Neural crest cell (in vitro differentiated cells): ENCODE measurements around the gene KIF24. TPM values are rescaled to one million over a fixed set of nuclear protein-coding genes. Genes with fewer than 3 reads are reported as not detected.

Experiments used
- DNase-seq: peaks from one replicate; pipeline ENCODE4 v3.0.0; 2021; ENCODE audit warnings: low read depth, mixed read lengths, low spot score
- H3K27ac Mint-ChIP-seq: one replicate; pipeline ENCODE4 v1.8.0; 2021; ENCODE audit warnings: mild to moderate bottlenecking, mixed read lengths; ENCODE audit not compliant: unreplicated experiment
- H3K27me3 Mint-ChIP-seq: 2 replicates; pipeline ENCODE4 v1.8.0; 2021; ENCODE audit warnings: low read depth, mild to moderate bottlenecking, mixed read lengths
- H3K36me3 Mint-ChIP-seq: 2 replicates; pipeline ENCODE4 v1.8.0; 2021; ENCODE audit warnings: low read depth, mild to moderate bottlenecking, mixed read lengths
- H3K4me1 Mint-ChIP-seq: 2 replicates; pipeline ENCODE4 v1.8.0; 2021; ENCODE audit warnings: mixed read lengths
- H3K4me3 Mint-ChIP-seq: one replicate; pipeline ENCODE4 v1.8.0; 2021; ENCODE audit warnings: mild to moderate bottlenecking, mixed read lengths
- H3K9me3 Mint-ChIP-seq: 2 replicates; pipeline ENCODE4 v1.8.0; 2021; ENCODE audit warnings: mixed read lengths
- long read RNA-seq: library from polyadenylated mRNA; unstranded; transcript quantifications from one replicate; pipeline ENCODE4 v2.0.0, GENCODE V29; 2020
- total RNA-seq: library from RNA; stranded (reverse); gene quantifications from 2 replicates; pipeline ENCODE4 v1.2.1, GENCODE V29; 2021
- TF ChIP-seq, protein P1 (sequence below): fragments of 200-600 bp; sonication (generic); conservative IDR thresholded peaks from 2 replicates; pipeline ENCODE4 v1.5.0; 2021; ENCODE audit warnings: antibody characterized with exemption, mild to moderate bottlenecking

Gene KIF24, protein sequence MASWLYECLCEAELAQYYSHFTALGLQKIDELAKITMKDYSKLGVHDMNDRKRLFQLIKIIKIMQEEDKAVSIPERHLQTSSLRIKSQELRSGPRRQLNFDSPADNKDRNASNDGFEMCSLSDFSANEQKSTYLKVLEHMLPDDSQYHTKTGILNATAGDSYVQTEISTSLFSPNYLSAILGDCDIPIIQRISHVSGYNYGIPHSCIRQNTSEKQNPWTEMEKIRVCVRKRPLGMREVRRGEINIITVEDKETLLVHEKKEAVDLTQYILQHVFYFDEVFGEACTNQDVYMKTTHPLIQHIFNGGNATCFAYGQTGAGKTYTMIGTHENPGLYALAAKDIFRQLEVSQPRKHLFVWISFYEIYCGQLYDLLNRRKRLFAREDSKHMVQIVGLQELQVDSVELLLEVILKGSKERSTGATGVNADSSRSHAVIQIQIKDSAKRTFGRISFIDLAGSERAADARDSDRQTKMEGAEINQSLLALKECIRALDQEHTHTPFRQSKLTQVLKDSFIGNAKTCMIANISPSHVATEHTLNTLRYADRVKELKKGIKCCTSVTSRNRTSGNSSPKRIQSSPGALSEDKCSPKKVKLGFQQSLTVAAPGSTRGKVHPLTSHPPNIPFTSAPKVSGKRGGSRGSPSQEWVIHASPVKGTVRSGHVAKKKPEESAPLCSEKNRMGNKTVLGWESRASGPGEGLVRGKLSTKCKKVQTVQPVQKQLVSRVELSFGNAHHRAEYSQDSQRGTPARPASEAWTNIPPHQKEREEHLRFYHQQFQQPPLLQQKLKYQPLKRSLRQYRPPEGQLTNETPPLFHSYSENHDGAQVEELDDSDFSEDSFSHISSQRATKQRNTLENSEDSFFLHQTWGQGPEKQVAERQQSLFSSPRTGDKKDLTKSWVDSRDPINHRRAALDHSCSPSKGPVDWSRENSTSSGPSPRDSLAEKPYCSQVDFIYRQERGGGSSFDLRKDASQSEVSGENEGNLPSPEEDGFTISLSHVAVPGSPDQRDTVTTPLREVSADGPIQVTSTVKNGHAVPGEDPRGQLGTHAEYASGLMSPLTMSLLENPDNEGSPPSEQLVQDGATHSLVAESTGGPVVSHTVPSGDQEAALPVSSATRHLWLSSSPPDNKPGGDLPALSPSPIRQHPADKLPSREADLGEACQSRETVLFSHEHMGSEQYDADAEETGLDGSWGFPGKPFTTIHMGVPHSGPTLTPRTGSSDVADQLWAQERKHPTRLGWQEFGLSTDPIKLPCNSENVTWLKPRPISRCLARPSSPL (N-terminal part only)
- total RNA-seq, result 12.3 and 13.8 TPM in 2 replicates
- long read RNA-seq, partial matches to known transcripts, result 1 of 8 reads
- long read RNA-seq, other reads (novel, unspliced or antisense), result 7 of 8 reads

DNA sequence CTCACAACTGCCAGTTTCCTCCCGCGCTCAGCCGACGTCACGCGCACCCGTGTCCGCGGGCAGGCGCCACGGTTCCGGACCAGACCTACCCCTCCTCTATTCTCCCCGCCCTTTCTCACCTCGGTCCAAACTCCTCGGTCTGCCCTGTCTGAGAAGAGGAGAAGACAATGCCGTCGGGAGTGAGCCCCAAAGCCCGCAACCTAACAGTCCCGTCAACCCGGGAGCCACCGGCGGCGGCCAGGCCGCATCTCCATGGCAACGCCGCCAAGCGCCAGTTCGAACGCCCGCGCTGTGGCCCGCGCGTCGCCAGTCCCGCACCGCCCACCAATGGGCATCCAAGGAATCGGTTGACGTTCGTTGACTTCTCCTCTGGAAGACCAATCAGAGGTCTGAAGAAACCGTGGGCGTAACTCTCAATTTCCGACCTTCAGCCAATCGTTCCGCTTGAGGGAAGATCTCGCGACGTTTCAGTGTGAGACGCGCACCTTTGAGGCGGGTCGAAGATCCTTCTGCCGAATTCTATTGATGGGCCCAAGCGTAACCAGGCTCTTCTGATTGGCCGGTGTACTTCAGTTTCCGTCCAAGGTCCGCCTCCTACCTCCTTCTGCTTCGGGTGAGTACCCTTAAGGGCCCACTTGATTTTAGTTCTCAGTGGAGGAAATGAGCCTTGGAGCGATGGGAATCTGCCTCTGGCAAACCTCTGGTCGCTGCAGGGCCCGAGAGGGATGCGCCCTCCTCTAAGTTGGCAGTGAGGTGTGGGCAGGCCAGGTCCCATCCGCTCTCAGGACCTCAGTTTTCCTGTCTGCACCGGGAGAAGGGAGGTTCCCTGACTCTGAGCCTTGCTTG, at the start of gene KIF24, which contains the start of gene NUDT2:
Gene KIF24, minus strand, starts transcription at position 282 of the 846 bp plus-strand sequence. CDS start 17,922 bp downstream, outside the sequence.
Gene NUDT2, plus strand, starts transcription at position 583 of the 846 bp plus-strand sequence. CDS start 9,471 bp downstream, outside the sequence.
- TF ChIP-seq, protein P1, sequence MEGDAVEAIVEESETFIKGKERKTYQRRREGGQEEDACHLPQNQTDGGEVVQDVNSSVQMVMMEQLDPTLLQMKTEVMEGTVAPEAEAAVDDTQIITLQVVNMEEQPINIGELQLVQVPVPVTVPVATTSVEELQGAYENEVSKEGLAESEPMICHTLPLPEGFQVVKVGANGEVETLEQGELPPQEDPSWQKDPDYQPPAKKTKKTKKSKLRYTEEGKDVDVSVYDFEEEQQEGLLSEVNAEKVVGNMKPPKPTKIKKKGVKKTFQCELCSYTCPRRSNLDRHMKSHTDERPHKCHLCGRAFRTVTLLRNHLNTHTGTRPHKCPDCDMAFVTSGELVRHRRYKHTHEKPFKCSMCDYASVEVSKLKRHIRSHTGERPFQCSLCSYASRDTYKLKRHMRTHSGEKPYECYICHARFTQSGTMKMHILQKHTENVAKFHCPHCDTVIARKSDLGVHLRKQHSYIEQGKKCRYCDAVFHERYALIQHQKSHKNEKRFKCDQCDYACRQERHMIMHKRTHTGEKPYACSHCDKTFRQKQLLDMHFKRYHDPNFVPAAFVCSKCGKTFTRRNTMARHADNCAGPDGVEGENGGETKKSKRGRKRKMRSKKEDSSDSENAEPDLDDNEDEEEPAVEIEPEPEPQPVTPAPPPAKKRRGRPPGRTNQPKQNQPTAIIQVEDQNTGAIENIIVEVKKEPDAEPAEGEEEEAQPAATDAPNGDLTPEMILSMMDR, result no peak
- peak within 1 kb of the TSS; percentile 92 for H3K4me3 Mint-ChIP-seq
- H3K4me1 Mint-ChIP-seq, result peaks cover 51% of the 10 kb centered on the region
- no peaks in the 10 kb centered on the region for H3K27me3 Mint-ChIP-seq
- peak; percentile 89 for DNase-seq
- no peaks in the 10 kb centered on the region for H3K36me3 Mint-ChIP-seq
- H3K27ac Mint-ChIP-seq, result peak within 1 kb of the TSS; percentile 98
- no peaks in the 10 kb centered on the region for H3K9me3 Mint-ChIP-seq

DNA sequence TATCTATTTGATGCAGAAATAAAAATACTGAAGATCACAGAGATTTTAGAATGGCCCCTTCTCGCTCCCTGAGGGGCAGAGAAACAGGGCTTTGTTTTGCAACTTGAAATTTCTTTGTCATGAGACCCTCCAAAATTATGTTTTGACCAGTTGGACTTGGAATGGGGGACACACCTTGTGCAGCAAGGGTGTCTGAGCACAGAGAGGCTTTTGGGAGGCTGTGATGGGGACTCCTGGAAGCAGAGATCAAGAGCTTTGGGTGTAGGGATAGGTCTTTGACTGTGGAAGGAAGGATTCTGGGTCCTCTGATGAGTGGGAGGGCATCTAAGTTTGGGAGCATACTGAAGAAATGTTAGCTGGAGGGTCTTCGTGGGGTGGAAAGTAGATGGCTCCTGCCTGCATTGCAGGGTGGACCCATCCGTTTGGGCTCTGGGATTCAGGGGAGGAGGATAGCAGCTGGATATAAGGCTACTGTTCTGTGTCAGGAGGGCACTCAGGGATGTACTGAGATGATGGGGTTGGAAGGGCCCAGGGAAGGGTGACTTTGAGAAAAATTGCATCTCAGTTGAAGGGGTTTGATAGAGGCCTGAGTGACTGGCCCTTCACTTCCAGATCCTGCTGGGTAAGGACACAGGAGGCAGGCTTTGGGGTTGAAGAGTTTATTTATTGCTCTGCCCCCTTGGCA, 49.5 kb upstream of the KIF24 start:
- Mint-ChIP-seq H3K27me3 (peaks cover 85% of the 10 kb centered on the region), H3K9me3 (no peaks in the 10 kb centered on the region), H3K4me1 (peaks cover 30% of the 10 kb centered on the region), H3K27ac (no peak overlapping the region), H3K36me3 (peaks cover 4% of the 10 kb centered on the region), H3K4me3 (peak overlapping the region; percentile 80)
- no peak for DNase-seq
- TF ChIP-seq, protein P1, result no peak

DNA sequence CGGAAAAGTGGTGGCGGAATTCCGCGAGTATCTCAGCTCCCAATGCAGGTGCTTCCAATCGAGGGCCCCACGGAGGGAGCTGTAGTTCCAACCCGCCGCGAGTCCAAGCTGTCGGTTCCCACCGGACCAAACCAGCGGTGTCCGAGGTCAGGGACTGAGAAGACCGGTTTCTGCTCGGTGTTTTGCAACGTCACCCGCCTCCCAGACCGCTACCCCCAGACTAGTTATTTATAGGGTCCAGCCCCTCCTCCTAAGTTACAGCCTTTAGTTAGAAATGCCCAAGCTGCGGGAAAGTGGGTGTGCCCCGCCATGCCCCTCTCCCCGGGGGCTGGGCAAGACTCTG, 48.3 kb upstream of the KIF24 start:
- H3K36me3 Mint-ChIP-seq, result peaks cover 4% of the 10 kb centered on the region
- no peak for DNase-seq
- H3K4me3 Mint-ChIP-seq, result peak overlapping the region; percentile 81
- H3K27ac Mint-ChIP-seq, result no peak overlapping the region
- H3K9me3 Mint-ChIP-seq, result no peaks in the 10 kb centered on the region
- peaks cover 30% of the 10 kb centered on the region for H3K4me1 Mint-ChIP-seq
- TF ChIP-seq, protein P1, result no peak
- H3K27me3 Mint-ChIP-seq, result peaks cover 74% of the 10 kb centered on the region

DNA sequence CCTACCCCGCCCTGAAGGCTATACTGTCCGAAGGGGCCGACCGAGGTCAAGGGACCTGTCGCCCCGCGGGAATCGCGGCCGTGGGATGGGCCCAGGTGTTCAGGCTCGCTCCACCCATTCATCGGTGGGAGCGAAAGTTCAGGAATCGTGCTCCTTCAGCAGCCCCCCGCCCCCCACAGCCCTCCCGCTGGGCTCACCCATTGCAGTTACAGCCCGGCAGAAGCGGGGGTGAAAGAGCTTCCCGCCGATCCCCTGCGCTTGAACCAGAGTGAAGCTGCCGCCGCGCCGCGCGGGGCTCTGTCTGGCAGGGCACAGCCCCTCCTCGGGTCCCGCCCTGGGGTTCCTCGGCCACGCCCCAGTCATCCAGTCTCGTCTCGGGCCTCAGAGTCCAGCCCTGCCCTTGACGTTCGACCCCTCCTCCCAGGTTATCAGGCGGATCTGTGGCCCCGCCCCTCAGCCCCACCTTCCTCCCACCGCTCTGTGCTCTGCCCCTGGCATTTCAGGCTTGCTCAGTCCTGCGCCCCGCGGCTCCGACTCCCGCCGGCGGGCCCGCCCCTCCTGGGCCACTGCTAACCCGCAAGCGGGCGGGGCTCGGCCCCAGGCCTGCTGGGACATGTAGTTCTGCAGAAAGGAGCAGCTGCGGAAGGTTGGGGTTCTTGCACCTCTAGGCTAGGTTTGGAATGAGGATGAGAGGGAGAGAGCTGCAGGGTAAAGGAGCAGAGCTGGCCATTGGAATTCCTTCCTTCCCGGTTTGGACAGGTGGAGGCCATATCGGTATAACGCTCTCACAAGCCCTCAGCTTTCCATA, 47.7 kb upstream of the KIF24 start, which contains the start of gene MYORG:
Gene MYORG, minus strand, starts transcription at position 303 of the 808 bp plus-strand sequence. CDS start 3,955 bp downstream, outside the sequence.
- Mint-ChIP-seq H3K4me1 (peaks cover 30% of the 10 kb centered on the region), H3K36me3 (peaks cover 4% of the 10 kb centered on the region), H3K4me3 (peak within 1 kb of the TSS; percentile 81), H3K27ac (no peak within 1 kb of the TSS), H3K27me3 (peaks cover 68% of the 10 kb centered on the region), H3K9me3 (no peaks in the 10 kb centered on the region)
- peak; percentile 83 for DNase-seq
- TF ChIP-seq, protein P1, result no peak
